Fibroblast of villous mesenchyme (primary cell): Measurements from ENCODE around the gene CD163L1. TPM values are rescaled to one million over a fixed set of nuclear protein-coding genes. Genes with fewer than 3 reads are reported as not detected.
"Not testable (repeated sequence)": the region's sequence is repeated elsewhere in the genome, so short reads cannot be mapped to it uniquely, and the experiment has no call there.

Source experiments
- DNase-seq: peaks from one replicate; pipeline ENCODE4 v3.0.0-alpha.2; 2010; ENCODE audit warnings: low read depth
- H3K4me3 ChIP-seq: 2 replicates; pipeline ENCODE4 v1.5.1; 2011; ENCODE audit warnings: low read depth, mild to moderate bottlenecking, low read length
- CTCF ChIP-seq: IDR thresholded peaks from 2 replicates; pipeline ENCODE4 v1.5.1; 2012; ENCODE audit warnings: low read depth, mild to moderate bottlenecking, low read length; ENCODE audit not compliant: insufficient read depth
- total RNA-seq: library from RNA; depleted of rRNA; stranded (reverse); fragments of >200 nt; gene quantifications from 2 replicates; pipeline ENCODE4 v1.2.3, GENCODE V29; 2012

The CD163L1 gene
- total RNA-seq, 1 donor: 7.3 TPM

- peak overlapping the region; percentile 56 for H3K4me3 ChIP-seq
- TF ChIP-seq CTCF: no peak
- peak; percentile 63 for DNase-seq
Measured at GRCh38 chr12:7439579-7440505, 4.1 kb downstream of the CD163L1 start.

GRCh38 chr12:7438291-7438995, 5.5 kb downstream of the CD163L1 start:
- DNase-seq: peak; percentile 4
- not testable (repeated sequence) for H3K4me3 ChIP-seq

- not testable (repeated sequence) for H3K4me3 ChIP-seq, DNase-seq
Measured at GRCh38 chr12:7437494-7437893, 6.5 kb downstream of the CD163L1 start.

GRCh38 chr12:7434670-7435069, 9.3 kb downstream of the CD163L1 start:
- TF ChIP-seq CTCF: no peak
- no peak for DNase-seq
- no peak overlapping the region for H3K4me3 ChIP-seq

GRCh38 chr12:7433276-7433822, 10.6 kb downstream of the CD163L1 start:
- peak; percentile 82 for DNase-seq
- TF ChIP-seq CTCF: no peak
- no peak overlapping the region for H3K4me3 ChIP-seq

- peak; percentile 10 for DNase-seq
- no peak for TF ChIP-seq CTCF
- no peak overlapping the region for H3K4me3 ChIP-seq
Measured at GRCh38 chr12:7431993-7432685, 11.8 kb downstream of the CD163L1 start.

GRCh38 chr12:7411343-7411742, 32.6 kb downstream of the CD163L1 start:
- no peak for TF ChIP-seq CTCF
- no peak overlapping the region for H3K4me3 ChIP-seq
- no peak for DNase-seq
